Skeletal muscle tissue (tissue), 4 donors: Measurements from ENCODE around the gene NXPH2. TPM values are rescaled to one million over a fixed set of nuclear protein-coding genes. Genes with fewer than 3 reads are reported as not detected.

Source experiments
- H3K27ac ChIP-seq: one replicate; pipeline ENCODE4 v1.7.0; 2013; ENCODE audit warnings: mild to moderate bottlenecking, low read depth, low read length, inconsistent platforms
- H3K27me3 ChIP-seq, 3 donors: one replicate each; pipeline ENCODE4 v1.7.0; 2013; ENCODE audit warnings: low read length in 3 of 3; ENCODE audit not compliant: control insufficient read depth in 3 of 3, insufficient read depth in 3 of 3
- H3K36me3 ChIP-seq, 3 donors: one replicate each; pipeline ENCODE4 v1.7.0; 2013; ENCODE audit warnings: low read length in 3 of 3; ENCODE audit not compliant: control insufficient read depth in 3 of 3, insufficient read depth in 3 of 3
- H3K4me1 ChIP-seq, 3 donors: one replicate each; pipeline ENCODE4 v1.7.0; 2013; ENCODE audit warnings: low read length in 3 of 3, mild to moderate bottlenecking in 3 of 3; ENCODE audit not compliant: control insufficient read depth in 3 of 3, insufficient read depth in 3 of 3
- H3K4me3 ChIP-seq, 3 donors: one replicate each; pipeline ENCODE4 v1.7.0; 2013; ENCODE audit warnings: low read length in 3 of 3
- H3K9ac ChIP-seq, 3 donors: one replicate each; pipeline ENCODE4 v1.7.0; 2013; ENCODE audit warnings: low read length in 3 of 3, mild to moderate bottlenecking in 3 of 3, moderate library complexity in 2 of 3, low read depth in 1 of 3
- H3K9me3 ChIP-seq, 3 donors: one replicate each; pipeline ENCODE4 v1.7.0; 2013; ENCODE audit warnings: low read length in 3 of 3; ENCODE audit not compliant: control insufficient read depth in 3 of 3
- total RNA-seq: library from RNA; depleted of rRNA; stranded (reverse); fragments of >200 nt; gene quantifications from one replicate; pipeline ENCODE4 v1.2.3, GENCODE V29; 2014
- donor health status: Osteomylitis.

NXPH2 gene
- total RNA-seq, 1 donor from 2014 or later = 9.4 TPM

DNA sequence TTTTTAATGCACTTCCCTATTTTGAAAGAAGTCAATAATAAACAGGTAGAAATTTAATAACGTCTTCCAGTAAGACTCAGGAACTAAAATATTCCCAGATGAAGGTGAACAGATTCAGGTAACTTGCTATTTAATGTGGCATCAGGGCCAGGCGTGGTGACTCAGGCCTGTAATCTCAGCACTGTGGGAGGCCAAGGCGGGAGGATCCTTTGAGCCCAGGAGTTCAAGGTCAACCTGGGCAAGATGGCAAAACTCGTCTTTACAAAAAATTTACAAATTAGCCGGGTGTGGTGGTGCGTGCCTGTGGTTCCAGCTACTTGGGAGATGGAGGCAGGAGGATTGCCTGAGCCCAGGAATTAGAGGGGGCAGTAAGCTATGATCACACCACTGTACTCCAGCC is 81.8 kb downstream of the NXPH2 start:
- Histone ChIP-seq H3K9ac (no peak overlapping the region), H3K27me3 (no peaks in the 10 kb centered on the region), H3K27ac (no peak overlapping the region), H3K4me3 (no peak overlapping the region), H3K4me1 (no peaks in the 10 kb centered on the region), H3K9me3 (no peaks in the 10 kb centered on the region), H3K36me3 (no peaks in the 10 kb centered on the region)

DNA sequence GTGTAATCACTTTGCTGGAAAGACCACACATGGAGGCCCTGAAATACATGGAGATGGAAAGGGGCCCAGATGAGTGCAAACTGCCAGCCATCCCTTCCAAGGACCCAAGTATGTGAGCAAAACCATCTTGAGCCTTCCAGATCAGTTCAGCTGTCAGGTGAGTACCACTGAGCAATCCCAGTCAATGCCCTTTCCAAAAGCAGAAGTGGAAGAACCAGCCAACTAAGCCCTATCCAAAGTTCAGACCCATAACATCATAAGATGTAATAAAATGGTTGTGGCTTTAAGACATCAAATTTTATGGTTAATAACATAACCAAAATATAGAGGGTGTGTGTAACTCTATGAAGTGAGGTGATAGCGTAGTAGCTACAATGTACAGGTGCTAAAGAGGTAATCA is 88.5 kb downstream of the NXPH2 start:
- H3K9me3 ChIP-seq = no peaks in the 10 kb centered on the region
- no peak overlapping the region for H3K27ac ChIP-seq
- no peak overlapping the region for H3K4me3 ChIP-seq
- H3K4me1 ChIP-seq = no peaks in the 10 kb centered on the region
- no peaks in the 10 kb centered on the region for H3K36me3 ChIP-seq
- no peaks in the 10 kb centered on the region for H3K27me3 ChIP-seq
- H3K9ac ChIP-seq = no peak overlapping the region

DNA sequence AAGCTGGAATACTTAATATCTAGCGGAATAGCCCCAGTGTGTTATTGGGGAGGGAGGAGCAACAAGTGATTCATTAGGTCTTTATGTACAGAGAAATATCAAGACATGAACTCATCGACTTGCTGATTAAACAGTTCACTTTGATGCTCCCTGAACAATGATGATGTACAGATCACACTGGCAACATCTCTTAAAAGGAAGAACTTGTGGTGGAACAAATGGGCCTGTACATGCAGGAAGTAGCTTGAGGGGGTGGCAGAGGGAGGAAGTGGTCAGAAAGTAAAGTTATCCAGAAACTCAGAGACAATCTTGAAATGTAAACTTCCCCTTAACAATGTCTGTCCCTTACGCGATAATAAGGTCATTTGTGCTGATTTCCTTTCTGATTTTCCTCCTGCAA is 90.5 kb downstream of the NXPH2 start:
- Histone ChIP-seq H3K4me1 (no peaks in the 10 kb centered on the region), H3K9me3 (no peaks in the 10 kb centered on the region), H3K27ac (no peak overlapping the region), H3K9ac (no peak overlapping the region), H3K4me3 (no peak overlapping the region), H3K27me3 (no peaks in the 10 kb centered on the region), H3K36me3 (no peaks in the 10 kb centered on the region)

DNA sequence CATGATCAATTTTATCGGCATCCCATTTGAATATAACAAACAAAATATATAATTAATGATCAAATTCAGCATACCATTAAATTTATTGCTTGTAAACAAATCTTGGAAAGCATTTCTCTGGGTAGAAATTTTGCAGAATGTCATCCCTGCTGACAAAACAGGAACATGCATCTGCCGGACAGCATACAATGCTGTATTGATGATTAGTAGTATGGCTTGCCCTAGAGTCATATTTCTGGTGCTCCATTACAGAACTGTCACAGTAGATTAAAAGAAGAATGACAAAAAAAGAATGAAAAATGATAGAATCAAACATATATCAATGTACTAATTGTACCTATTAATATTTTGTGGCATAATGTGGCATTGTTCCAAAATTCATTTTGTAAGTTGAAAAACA is 98.0 kb downstream of the NXPH2 start:
- Histone ChIP-seq H3K27me3 (no peaks in the 10 kb centered on the region), H3K36me3 (no peaks in the 10 kb centered on the region), H3K4me3 (no peak overlapping the region), H3K9ac (no peak overlapping the region), H3K9me3 (no peaks in the 10 kb centered on the region), H3K4me1 (no peaks in the 10 kb centered on the region), H3K27ac (no peak overlapping the region)

DNA sequence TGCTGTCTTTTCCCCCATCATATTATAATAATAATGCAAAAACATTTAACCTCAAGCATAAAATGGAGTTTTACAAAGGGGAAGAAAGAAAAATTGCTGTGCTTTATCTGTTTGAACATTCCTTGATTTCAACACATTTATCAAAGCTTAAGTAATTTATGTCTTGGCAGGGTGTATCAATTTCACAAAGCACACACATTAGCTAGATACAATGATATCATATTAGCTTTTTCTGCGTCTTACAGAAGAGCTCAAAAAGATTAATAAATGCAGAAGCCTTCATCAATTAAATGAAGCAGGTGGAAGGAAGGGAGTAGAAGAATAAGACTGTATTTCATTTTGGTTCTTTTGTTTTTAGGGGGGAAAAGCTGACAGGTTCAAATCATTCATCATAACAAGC is 103.0 kb downstream of the NXPH2 start:
- Histone ChIP-seq H3K9me3 (no peaks in the 10 kb centered on the region), H3K27ac (no peak overlapping the region), H3K36me3 (no peaks in the 10 kb centered on the region)

DNA sequence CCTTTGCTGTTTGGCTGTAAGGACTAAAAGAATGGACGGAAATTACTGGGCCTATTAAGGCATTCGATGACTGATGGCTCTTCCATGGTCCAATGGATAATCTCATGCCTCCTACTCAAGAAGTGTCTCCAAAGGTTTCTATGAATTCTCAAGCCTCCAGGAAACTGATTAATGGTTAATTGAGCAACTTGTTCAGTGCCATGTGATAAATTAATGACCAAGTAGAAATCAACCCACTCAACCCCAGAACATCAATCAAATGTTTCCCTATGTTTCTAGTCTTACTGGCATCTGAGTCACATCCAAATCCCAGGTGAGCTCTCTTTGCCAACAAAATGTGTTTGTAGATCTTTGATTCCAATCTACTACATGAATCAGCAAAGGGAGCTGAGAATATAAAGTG is 103.6 kb downstream of the NXPH2 start:
- Histone ChIP-seq H3K4me3 (no peak overlapping the region), H3K27me3 (no peaks in the 10 kb centered on the region), H3K36me3 (no peaks in the 10 kb centered on the region), H3K4me1 (no peaks in the 10 kb centered on the region), H3K9ac (no peak overlapping the region), H3K27ac (no peak overlapping the region), H3K9me3 (no peaks in the 10 kb centered on the region)

More for the DNA sequence above, 103.0 kb downstream of the NXPH2 start:
- no peaks in the 10 kb centered on the region for H3K27me3 ChIP-seq
- no peak overlapping the region for H3K9ac ChIP-seq
- no peaks in the 10 kb centered on the region for H3K4me1 ChIP-seq
- no peak overlapping the region for H3K4me3 ChIP-seq

DNA sequence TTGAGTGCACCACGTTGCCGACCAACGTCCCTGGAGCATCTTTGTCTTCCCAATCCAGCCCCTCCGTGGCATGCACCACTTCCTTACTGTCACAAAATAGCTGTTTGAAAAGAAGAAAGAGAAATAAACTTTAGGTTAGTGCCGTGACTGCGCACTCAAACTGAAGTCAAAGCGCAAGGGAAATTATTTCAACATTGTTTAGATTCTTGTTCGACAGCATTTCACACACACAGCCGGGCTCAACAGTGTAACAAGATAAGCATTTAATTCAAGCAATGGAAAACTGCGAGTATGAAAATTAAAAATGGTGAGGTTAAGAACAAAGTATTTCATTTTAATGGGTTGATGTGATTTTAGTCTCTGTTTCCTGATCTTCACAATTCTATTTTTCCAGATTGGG is 108.6 kb downstream of the NXPH2 start:
- H3K36me3 ChIP-seq = no peaks in the 10 kb centered on the region
- no peaks in the 10 kb centered on the region for H3K9me3 ChIP-seq
- H3K27ac ChIP-seq = no peak overlapping the region
- H3K27me3 ChIP-seq = no peaks in the 10 kb centered on the region
- no peak overlapping the region for H3K4me3 ChIP-seq
- H3K4me1 ChIP-seq = no peaks in the 10 kb centered on the region
- H3K9ac ChIP-seq = no peak overlapping the region

DNA sequence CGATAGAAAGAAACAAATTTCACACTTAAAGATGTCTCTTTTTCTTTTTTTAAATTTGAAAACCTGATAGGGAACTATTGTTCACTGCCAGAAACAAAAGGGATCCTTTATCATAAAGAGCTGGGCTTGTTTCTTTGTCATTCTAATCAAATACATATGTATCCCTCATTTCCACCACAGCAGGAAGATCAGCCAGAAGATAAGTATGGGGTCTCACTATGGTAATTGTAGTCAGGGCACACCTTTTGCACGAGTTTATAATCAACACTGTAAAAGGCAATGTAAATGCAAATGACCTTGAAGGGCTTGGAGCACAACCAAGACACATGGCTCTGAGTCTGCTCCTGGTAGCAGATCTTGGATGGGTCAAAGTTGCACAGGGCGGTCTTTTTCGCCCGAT is 109.5 kb downstream of the NXPH2 start:
- H3K27ac ChIP-seq = no peak overlapping the region
- H3K4me3 ChIP-seq = no peak overlapping the region
- H3K9me3 ChIP-seq = no peaks in the 10 kb centered on the region
- no peak overlapping the region for H3K9ac ChIP-seq
- no peaks in the 10 kb centered on the region for H3K4me1 ChIP-seq
- no peaks in the 10 kb centered on the region for H3K27me3 ChIP-seq
- H3K36me3 ChIP-seq = no peaks in the 10 kb centered on the region

DNA sequence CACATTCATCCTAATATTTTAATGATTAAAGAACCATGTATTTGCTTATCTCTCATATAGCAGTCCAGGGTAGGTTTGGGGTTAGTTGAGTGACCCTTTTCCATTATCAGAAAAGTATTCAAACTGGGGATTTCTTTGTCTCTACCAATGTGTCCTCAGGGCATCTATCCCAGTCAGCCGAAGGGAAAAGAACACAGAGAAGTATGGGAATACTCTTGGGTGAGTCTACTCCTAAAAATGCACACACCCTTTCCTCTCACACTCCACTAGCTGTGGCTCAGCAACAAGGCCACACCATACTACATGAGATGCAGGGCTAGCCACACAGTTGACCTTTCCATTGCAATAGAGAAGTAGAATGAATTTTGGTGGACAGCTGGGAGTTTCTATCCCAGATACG is 114.3 kb downstream of the NXPH2 start:
- Histone ChIP-seq H3K27ac (no peak overlapping the region), H3K36me3 (no peaks in the 10 kb centered on the region), H3K27me3 (no peaks in the 10 kb centered on the region), H3K4me3 (no peak overlapping the region), H3K9ac (no peak overlapping the region), H3K4me1 (no peaks in the 10 kb centered on the region), H3K9me3 (no peaks in the 10 kb centered on the region)

DNA sequence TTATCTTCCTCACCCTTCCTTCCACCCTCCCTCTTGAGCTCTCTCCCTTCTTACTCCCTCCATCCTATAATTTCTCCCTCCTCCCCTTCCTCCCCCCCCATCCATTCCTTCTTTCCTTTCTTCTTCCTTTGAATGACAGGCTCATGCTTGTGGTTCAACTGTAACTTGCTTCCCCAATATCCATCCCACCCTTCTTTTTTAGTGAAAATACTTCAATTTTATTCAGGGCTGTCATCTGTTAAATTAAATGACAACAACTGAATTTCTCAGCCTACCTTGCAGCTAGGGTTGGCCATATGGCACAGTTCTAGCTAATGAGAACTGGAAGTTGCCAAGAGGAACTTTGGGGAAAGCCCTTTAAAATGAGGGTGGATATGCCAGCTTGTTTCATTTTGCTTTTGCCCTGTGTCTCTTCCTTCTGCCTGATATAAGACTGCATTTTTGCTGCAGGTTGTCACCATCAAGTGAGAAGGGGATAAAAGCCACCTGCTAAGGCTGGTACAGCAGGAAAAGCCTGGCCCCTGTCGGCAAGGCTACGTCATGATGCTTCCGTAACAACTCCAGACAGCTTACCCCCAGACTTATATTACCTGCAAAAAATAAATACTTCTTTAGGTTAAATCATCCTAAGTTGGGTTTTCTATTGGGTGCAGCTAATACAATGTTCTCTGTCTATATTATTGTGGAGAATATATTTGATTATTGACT is 121.8 kb downstream of the NXPH2 start:
- no peak overlapping the region for H3K9ac ChIP-seq
- H3K27me3 ChIP-seq = no peaks in the 10 kb centered on the region

More for the DNA sequence above, 121.8 kb downstream of the NXPH2 start:
- no peak overlapping the region for H3K4me3 ChIP-seq
- H3K27ac ChIP-seq = no peak overlapping the region
- no peaks in the 10 kb centered on the region for H3K36me3 ChIP-seq
- no peaks in the 10 kb centered on the region for H3K4me1 ChIP-seq
- H3K9me3 ChIP-seq = no peaks in the 10 kb centered on the region
